Measurements from ENCODE around the gene OXCT1.

DNA sequence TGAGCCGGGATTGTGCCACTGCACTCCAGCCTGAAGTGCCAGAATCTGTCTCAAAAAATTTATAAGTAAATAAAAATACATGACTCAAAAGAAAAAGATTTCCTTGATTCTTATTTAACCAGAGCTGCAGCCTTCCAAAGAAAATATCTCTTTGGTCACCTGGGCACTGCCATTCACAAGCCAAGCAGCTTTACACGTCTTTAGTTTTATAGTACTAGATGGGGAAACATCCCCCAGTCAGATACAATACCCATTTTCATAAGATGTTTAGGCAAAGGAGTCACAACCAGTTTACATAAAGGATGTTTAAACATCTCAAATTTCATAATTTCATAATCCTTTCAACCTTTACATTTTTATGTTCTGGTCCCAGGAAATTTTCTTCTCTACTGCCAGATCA lies 13.7 kb upstream of the OXCT1 start:
- TF ChIP-seq ATF1 (CRISPR knock-in tag; IDR thresholded peaks at IDR 0.05): no peak
- TF ChIP-seq ATF1 (tag; IDR thresholded peaks at IDR 0.05): no peak
- no peak for TF ChIP-seq FOXA3 (CRISPR knock-in tag; conservative IDR thresholded peaks at IDR 0.05 in 1 of 2, IDR thresholded peaks at IDR 0.05 in 1 of 2)
- TF ChIP-seq, protein P1, sequence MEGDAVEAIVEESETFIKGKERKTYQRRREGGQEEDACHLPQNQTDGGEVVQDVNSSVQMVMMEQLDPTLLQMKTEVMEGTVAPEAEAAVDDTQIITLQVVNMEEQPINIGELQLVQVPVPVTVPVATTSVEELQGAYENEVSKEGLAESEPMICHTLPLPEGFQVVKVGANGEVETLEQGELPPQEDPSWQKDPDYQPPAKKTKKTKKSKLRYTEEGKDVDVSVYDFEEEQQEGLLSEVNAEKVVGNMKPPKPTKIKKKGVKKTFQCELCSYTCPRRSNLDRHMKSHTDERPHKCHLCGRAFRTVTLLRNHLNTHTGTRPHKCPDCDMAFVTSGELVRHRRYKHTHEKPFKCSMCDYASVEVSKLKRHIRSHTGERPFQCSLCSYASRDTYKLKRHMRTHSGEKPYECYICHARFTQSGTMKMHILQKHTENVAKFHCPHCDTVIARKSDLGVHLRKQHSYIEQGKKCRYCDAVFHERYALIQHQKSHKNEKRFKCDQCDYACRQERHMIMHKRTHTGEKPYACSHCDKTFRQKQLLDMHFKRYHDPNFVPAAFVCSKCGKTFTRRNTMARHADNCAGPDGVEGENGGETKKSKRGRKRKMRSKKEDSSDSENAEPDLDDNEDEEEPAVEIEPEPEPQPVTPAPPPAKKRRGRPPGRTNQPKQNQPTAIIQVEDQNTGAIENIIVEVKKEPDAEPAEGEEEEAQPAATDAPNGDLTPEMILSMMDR (IDR thresholded peaks at IDR 0.05 in 2 of 3, conservative IDR thresholded peaks at IDR 0.05 in 1 of 3; ENCODE audit: insufficient read depth in 2 of 3, low read depth in 1 of 3, low read length in 3 of 3): no peak
- no peak for TF ChIP-seq JUNB (CRISPR knock-in tag; conservative IDR thresholded peaks at IDR 0.05)
- TF ChIP-seq, protein P2, sequence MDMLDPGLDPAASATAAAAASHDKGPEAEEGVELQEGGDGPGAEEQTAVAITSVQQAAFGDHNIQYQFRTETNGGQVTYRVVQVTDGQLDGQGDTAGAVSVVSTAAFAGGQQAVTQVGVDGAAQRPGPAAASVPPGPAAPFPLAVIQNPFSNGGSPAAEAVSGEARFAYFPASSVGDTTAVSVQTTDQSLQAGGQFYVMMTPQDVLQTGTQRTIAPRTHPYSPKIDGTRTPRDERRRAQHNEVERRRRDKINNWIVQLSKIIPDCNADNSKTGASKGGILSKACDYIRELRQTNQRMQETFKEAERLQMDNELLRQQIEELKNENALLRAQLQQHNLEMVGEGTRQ (CRISPR knock-in tag; IDR thresholded peaks at IDR 0.05): no peak
- TF ChIP-seq ZNF143 (CRISPR knock-in tag; IDR thresholded peaks at IDR 0.05): no peak
- TF ChIP-seq CREB1 (IDR thresholded peaks at IDR 0.05): no peak
- TF ChIP-seq CREB1 (CRISPR knock-in tag; IDR thresholded peaks at IDR 0.05): no peak
- no peak for TF ChIP-seq ZC3H11A (IDR thresholded peaks at IDR 0.05; ENCODE audit: low read depth, low read length)

All from K562 (cell line).